HepG2 (cell line): ENCODE measurements around the gene PCNT.

ENCODE experiments used
- CREB1 ChIP-seq, 2 experiments: fragments of 450-650 bp in 1 of 2; IDR thresholded peaks; 2 replicates each; pipeline ENCODE4 v1.6.1; 2016 to 2017; ENCODE audit warnings: control low read depth in 1 of 2, mild to moderate bottlenecking in 1 of 2, missing compliant biosample characterization in 1 of 2, missing genetic modification characterization in 1 of 2
- DNMT3B ChIP-seq: conservative IDR thresholded peaks from 2 replicates; pipeline ENCODE4 v1.6.1; 2016; ENCODE audit warnings: missing biosample characterization, control low read depth
- ERF ChIP-seq: IDR thresholded peaks from 2 replicates; pipeline ENCODE4 v1.6.1; 2018; ENCODE audit warnings: missing biosample characterization, missing genetic modification reagents
- ESRRA ChIP-seq: sonication (generic); formaldehyde crosslinking; IDR thresholded peaks from 2 replicates; pipeline ENCODE4 v1.5.1; 2020; ENCODE audit warnings: mild to moderate bottlenecking, low read depth, missing genetic modification reagents
- GLI4 ChIP-seq: sonication (generic); formaldehyde crosslinking; IDR thresholded peaks from 2 replicates; pipeline ENCODE4 v1.5.1; 2020; ENCODE audit warnings: missing genetic modification reagents, mild to moderate bottlenecking, moderate library complexity, borderline replicate concordance
- MAFK ChIP-seq, 2 experiments: IDR thresholded peaks in 1 of 2; conservative IDR thresholded peaks in 1 of 2; 2 replicates each; pipeline ENCODE4 v1.6.1; 2011; ENCODE audit warnings: improper control_type of control experiment in 2 of 2, low read length in 2 of 2
- PHB2 ChIP-seq: fragments of 450-650 bp; IDR thresholded peaks from 2 replicates; pipeline ENCODE4 v1.6.1; 2018; ENCODE audit not compliant: partially characterized antibody
- SRSF9 ChIP-seq: fragments of 200-400 bp; formaldehyde crosslinking; IDR thresholded peaks from 2 replicates; pipeline ENCODE4 v1.6.1; 2018; ENCODE audit warnings: borderline replicate concordance, mild to moderate bottlenecking, low read depth, low read length; ENCODE audit not compliant: insufficient read depth, poor library complexity, severe bottlenecking
- TEAD2 ChIP-seq: sonication (generic); formaldehyde crosslinking; IDR thresholded peaks from 2 replicates; pipeline ENCODE4 v1.9.0; 2021; ENCODE audit warnings: missing genetic modification reagents
- ZEB1 ChIP-seq: IDR thresholded peaks from 2 replicates; pipeline ENCODE4 v1.6.1; 2012; ENCODE audit warnings: mild to moderate bottlenecking, low read depth, inconsistent platforms; ENCODE audit not compliant: insufficient replicate concordance
- ZNF10 ChIP-seq: sonication (generic); formaldehyde crosslinking; IDR thresholded peaks from 2 replicates; pipeline ENCODE4 v1.4.0; 2020; ENCODE audit warnings: mild to moderate bottlenecking, low read depth, missing genetic modification reagents, borderline replicate concordance
- ZNF274 ChIP-seq: sonication (generic); formaldehyde crosslinking; IDR thresholded peaks from 2 replicates; pipeline ENCODE4 v1.5.1; 2020; ENCODE audit warnings: mild to moderate bottlenecking, missing genetic modification reagents
- ZNF335 ChIP-seq: sonication (generic); formaldehyde crosslinking; IDR thresholded peaks from 2 replicates; pipeline ENCODE4 v1.4.0; 2020; ENCODE audit warnings: missing genetic modification reagents
- TF ChIP-seq, protein P1 (sequence below): sonication (generic); formaldehyde crosslinking; IDR thresholded peaks from 2 replicates; pipeline ENCODE4 v1.5.0; 2020; ENCODE audit warnings: mild to moderate bottlenecking, missing genetic modification reagents, moderate library complexity

DNA sequence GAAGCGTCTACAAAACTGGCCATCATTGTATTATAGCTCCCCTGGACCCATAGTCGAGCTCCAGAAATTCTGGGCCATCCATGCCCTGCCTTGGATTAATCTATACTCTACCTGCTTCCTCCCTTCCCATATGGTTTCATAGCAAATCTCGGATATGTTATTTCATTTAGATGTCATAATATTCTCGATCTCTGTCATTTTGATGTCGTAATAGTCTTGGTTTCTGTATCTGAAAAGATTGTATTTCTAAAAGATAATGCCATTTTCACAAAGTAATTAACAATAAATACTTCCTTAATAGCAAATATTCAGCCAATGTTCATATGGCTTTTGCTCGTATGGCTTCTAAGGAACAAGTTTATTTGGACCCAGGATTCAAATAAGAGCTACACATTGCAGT is 169.9 kb downstream of the PCNT start:
- no peak for TF ChIP-seq ERF (CRISPR knock-in tag)
- TF ChIP-seq ZNF274 (CRISPR knock-in tag): no peak
- TF ChIP-seq ZNF335 (CRISPR knock-in tag): no peak
- no peak for TF ChIP-seq ZEB1
- TF ChIP-seq, protein P1, sequence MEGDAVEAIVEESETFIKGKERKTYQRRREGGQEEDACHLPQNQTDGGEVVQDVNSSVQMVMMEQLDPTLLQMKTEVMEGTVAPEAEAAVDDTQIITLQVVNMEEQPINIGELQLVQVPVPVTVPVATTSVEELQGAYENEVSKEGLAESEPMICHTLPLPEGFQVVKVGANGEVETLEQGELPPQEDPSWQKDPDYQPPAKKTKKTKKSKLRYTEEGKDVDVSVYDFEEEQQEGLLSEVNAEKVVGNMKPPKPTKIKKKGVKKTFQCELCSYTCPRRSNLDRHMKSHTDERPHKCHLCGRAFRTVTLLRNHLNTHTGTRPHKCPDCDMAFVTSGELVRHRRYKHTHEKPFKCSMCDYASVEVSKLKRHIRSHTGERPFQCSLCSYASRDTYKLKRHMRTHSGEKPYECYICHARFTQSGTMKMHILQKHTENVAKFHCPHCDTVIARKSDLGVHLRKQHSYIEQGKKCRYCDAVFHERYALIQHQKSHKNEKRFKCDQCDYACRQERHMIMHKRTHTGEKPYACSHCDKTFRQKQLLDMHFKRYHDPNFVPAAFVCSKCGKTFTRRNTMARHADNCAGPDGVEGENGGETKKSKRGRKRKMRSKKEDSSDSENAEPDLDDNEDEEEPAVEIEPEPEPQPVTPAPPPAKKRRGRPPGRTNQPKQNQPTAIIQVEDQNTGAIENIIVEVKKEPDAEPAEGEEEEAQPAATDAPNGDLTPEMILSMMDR: no peak
- TF ChIP-seq PHB2: no peak
- no peak for TF ChIP-seq ZNF10 (CRISPR knock-in tag)
- TF ChIP-seq SRSF9: no peak
- TF ChIP-seq GLI4 (CRISPR knock-in tag): no peak
- TF ChIP-seq MAFK (conservative IDR thresholded peaks at IDR 0.05 in 1 of 2, IDR thresholded peaks at IDR 0.05 in 1 of 2; ENCODE audit: low read length in 2 of 2): no peak
- no peak for TF ChIP-seq DNMT3B (CRISPR knock-in tag)
- TF ChIP-seq ESRRA: no peak
- TF ChIP-seq TEAD2 (CRISPR knock-in tag): no peak
- TF ChIP-seq CREB1 (IDR thresholded peaks at IDR 0.05): no peak
- TF ChIP-seq CREB1 (CRISPR knock-in tag; IDR thresholded peaks at IDR 0.05): no peak
